WI38 (cell line): ENCODE measurements around the gene ADAM33.

Experiments
- H3K4me3 ChIP-seq: 2 replicates; pipeline ENCODE4 v1.5.1; 2011; ENCODE audit warnings: low read depth, mild to moderate bottlenecking, control low read depth, low read length
- CTCF ChIP-seq: IDR thresholded peaks from 2 replicates; pipeline ENCODE4 v1.5.1; 2012; ENCODE audit warnings: low read depth, mild to moderate bottlenecking, control low read depth, low read length

Gene ADAM33

GRCh38 chr20:3635346-3635745 lies 46.5 kb downstream of the ADAM33 start:
- H3K4me3 ChIP-seq: no peak overlapping the region
- no peak for TF ChIP-seq CTCF

- no peak for TF ChIP-seq CTCF
These were observed 47.8 kb downstream of the ADAM33 start for GRCh38 chr20:3633913-3634478.

GRCh38 chr20:3632311-3633004 lies 49.4 kb downstream of the ADAM33 start:
- H3K4me3 ChIP-seq: no peak overlapping the region
- no peak for TF ChIP-seq CTCF

More at GRCh38 chr20:3633913-3634478, 47.8 kb downstream of the ADAM33 start:
- no peak overlapping the region for H3K4me3 ChIP-seq

GRCh38 chr20:3631534-3631933 lies 50.3 kb downstream of the ADAM33 start:
- no peak overlapping the region for H3K4me3 ChIP-seq
- no peak for TF ChIP-seq CTCF

GRCh38 chr20:3630429-3630828 lies 51.4 kb downstream of the ADAM33 start:
- H3K4me3 ChIP-seq: no peak overlapping the region
- no peak for TF ChIP-seq CTCF

- no peak overlapping the region for H3K4me3 ChIP-seq
- no peak for TF ChIP-seq CTCF
These were observed 51.9 kb downstream of the ADAM33 start for GRCh38 chr20:3629893-3630292.

- H3K4me3 ChIP-seq: no peak overlapping the region
- TF ChIP-seq CTCF: no peak
These were observed 53.1 kb downstream of the ADAM33 start for GRCh38 chr20:3628502-3629314.
